Endothelial cell (in vitro differentiated cells): ENCODE data around the gene PDGFRB. TPM values are rescaled to one million over a fixed set of nuclear protein-coding genes. Genes with fewer than 3 reads are reported as not detected.

Experiments used
- DNase-seq: peaks from one replicate; pipeline ENCODE4 v3.0.0; 2021; ENCODE audit warnings: low spot score
- H3K27ac Mint-ChIP-seq: one replicate; pipeline ENCODE4 v1.8.0; 2021; ENCODE audit warnings: mixed read lengths, inconsistent platforms; ENCODE audit not compliant: unreplicated experiment
- H3K27me3 Mint-ChIP-seq: one replicate; pipeline ENCODE4 v1.8.0; 2021; ENCODE audit warnings: mild to moderate bottlenecking, moderate library complexity, mixed read lengths, inconsistent platforms; ENCODE audit not compliant: unreplicated experiment
- H3K36me3 Mint-ChIP-seq: one replicate; pipeline ENCODE4 v1.8.0; 2021; ENCODE audit warnings: mild to moderate bottlenecking, low read depth, mixed read lengths, inconsistent platforms; ENCODE audit not compliant: unreplicated experiment
- H3K4me1 Mint-ChIP-seq: one replicate; pipeline ENCODE4 v1.8.0; 2021; ENCODE audit warnings: mild to moderate bottlenecking, mixed read lengths, inconsistent platforms; ENCODE audit not compliant: unreplicated experiment
- H3K4me3 Mint-ChIP-seq: one replicate; pipeline ENCODE4 v1.8.0; 2021; ENCODE audit warnings: mild to moderate bottlenecking, mixed read lengths, inconsistent platforms; ENCODE audit not compliant: unreplicated experiment
- H3K9me3 Mint-ChIP-seq: one replicate; pipeline ENCODE4 v1.8.0; 2021; ENCODE audit warnings: mixed read lengths, inconsistent platforms; ENCODE audit not compliant: unreplicated experiment
- total RNA-seq: library from RNA; stranded (reverse); fragmentation: NEBNext Ultra II Directional; extraction: Animal tissue kit (Norgen Biotek cat#: 25700); gene quantifications from one replicate; pipeline ENCODE4 v1.2.1, GENCODE V29; 2021; ENCODE audit not compliant: unreplicated experiment
- TF ChIP-seq, protein P1 (sequence below): fragments of 200-600 bp; sonication (generic); IDR thresholded peaks from one replicate; pipeline ENCODE4 v1.5.0; 2021; ENCODE audit warnings: antibody characterized with exemption; ENCODE audit not compliant: unreplicated experiment

Gene PDGFRB
- total RNA-seq, 1 donor from 2014 or later, result 23.7 TPM

DNA sequence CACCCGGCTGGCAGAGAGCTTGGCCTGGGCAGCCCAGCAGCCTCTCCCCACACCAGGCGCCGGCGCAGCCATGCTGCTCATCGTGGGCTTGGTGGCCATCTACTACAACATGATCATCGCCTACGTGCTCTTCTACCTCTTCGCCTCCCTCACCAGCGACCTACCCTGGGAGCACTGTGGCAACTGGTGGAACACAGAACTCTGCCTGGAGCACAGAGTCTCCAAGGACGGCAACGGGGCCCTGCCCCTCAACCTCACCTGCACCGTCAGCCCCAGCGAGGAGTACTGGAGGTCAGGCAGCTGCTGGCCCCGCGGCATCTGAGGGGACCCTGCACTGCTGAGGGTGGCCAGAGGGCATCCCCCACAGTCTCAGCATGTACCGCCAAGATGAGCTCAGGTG lies 41.3 kb upstream of the PDGFRB start:
- TF ChIP-seq, protein P1, sequence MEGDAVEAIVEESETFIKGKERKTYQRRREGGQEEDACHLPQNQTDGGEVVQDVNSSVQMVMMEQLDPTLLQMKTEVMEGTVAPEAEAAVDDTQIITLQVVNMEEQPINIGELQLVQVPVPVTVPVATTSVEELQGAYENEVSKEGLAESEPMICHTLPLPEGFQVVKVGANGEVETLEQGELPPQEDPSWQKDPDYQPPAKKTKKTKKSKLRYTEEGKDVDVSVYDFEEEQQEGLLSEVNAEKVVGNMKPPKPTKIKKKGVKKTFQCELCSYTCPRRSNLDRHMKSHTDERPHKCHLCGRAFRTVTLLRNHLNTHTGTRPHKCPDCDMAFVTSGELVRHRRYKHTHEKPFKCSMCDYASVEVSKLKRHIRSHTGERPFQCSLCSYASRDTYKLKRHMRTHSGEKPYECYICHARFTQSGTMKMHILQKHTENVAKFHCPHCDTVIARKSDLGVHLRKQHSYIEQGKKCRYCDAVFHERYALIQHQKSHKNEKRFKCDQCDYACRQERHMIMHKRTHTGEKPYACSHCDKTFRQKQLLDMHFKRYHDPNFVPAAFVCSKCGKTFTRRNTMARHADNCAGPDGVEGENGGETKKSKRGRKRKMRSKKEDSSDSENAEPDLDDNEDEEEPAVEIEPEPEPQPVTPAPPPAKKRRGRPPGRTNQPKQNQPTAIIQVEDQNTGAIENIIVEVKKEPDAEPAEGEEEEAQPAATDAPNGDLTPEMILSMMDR, result no peak
- Mint-ChIP-seq H3K27me3 (peaks cover 5% of the 10 kb centered on the region), H3K27ac (no peak overlapping the region), H3K4me3 (no peak overlapping the region), H3K9me3 (no peaks in the 10 kb centered on the region), H3K4me1 (peaks cover 3% of the 10 kb centered on the region), H3K36me3 (no peaks in the 10 kb centered on the region)
- no peak for DNase-seq

DNA sequence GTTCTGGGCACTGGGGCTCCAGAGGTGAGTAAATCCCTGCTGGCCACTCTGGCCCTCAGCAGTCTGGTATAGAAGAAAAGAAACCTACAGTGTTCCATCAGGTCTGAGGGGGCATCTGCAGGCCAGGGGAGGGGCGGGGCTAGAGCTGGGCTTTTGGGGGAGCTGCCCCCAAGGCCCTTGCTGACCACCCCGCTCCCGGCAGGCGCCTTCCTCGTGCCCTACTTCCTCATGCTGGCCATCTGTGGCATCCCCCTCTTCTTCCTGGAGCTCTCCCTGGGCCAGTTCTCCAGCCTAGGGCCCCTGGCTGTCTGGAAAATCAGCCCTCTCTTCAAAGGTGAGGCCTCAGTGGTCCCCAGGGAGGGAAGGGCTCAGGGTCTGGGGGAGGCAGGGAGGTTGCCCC lies 40.9 kb upstream of the PDGFRB start:
- Mint-ChIP-seq H3K9me3 (no peaks in the 10 kb centered on the region), H3K4me3 (no peak overlapping the region), H3K27ac (no peak overlapping the region), H3K4me1 (peaks cover 3% of the 10 kb centered on the region), H3K36me3 (no peaks in the 10 kb centered on the region), H3K27me3 (peaks cover 5% of the 10 kb centered on the region)
- TF ChIP-seq, protein P1, result no peak
- DNase-seq, result no peak

DNA sequence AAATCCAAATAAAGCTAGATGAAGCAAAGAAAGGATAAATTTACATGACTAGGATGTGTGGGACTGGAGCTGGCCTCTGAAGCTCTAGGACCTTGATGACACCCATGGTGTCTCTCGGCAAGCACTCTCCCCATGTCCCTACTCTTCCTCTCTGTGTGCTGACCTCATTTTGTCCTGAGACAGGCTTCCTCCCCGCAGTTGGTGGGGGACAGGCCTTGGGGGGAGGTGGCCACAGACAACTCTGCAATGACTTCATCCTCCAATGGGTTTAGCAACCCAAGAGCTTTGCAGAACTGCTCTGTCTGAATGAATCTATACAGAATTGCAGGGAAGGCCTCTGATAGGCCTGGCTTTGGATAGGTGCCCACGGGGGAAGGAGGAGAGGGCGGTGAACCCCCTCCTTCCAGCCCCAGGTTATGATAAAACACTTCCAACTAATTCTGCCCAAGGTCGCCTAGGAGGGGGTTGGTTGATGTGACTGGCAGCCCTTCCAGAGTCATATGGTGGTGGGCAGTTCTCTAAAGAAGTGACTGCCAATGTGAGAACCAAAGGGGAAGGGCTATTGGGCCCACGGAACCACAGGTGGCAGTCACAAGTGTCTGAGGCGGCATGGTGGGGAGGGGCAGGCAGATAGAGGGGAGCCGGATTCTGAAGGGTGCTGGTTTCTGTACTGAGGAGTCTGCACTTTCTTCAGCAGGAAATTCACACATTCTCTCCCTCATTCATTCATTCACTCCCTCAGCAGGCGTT lies 40.3 kb upstream of the PDGFRB start:
- no peaks in the 10 kb centered on the region for H3K36me3 Mint-ChIP-seq
- H3K4me1 Mint-ChIP-seq, result peaks cover 3% of the 10 kb centered on the region
- H3K9me3 Mint-ChIP-seq, result no peaks in the 10 kb centered on the region
- peaks cover 7% of the 10 kb centered on the region for H3K27me3 Mint-ChIP-seq
- DNase-seq, result no peak
- H3K4me3 Mint-ChIP-seq, result no peak overlapping the region
- H3K27ac Mint-ChIP-seq, result no peak overlapping the region
- TF ChIP-seq, protein P1, result no peak

DNA sequence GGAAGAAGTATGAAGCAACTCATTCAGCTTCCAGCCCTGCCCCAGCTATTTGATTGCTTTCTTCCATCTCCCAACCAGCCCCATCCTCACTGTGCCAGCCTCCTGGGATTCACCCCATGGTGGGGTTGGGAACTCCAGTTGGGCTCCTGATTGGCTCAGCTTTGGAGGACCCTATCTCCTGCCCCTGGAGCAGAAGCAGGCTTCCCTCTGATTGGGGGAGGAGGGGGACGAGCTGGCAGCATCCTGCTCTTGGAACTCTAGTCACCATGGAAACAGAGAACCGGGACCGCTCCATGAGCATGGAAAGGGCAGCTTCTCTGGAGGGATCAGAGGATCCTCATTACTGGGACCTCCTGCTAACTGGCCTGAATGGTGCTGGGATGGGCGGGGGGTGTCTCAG lies 36.8 kb upstream of the PDGFRB start:
- peaks cover 3% of the 10 kb centered on the region for H3K4me1 Mint-ChIP-seq
- no peaks in the 10 kb centered on the region for H3K9me3 Mint-ChIP-seq
- H3K27me3 Mint-ChIP-seq, result peaks cover 14% of the 10 kb centered on the region
- DNase-seq, result no peak
- H3K4me3 Mint-ChIP-seq, result no peak overlapping the region
- H3K36me3 Mint-ChIP-seq, result peaks cover 3% of the 10 kb centered on the region
- H3K27ac Mint-ChIP-seq, result no peak overlapping the region
- TF ChIP-seq, protein P1, result no peak

DNA sequence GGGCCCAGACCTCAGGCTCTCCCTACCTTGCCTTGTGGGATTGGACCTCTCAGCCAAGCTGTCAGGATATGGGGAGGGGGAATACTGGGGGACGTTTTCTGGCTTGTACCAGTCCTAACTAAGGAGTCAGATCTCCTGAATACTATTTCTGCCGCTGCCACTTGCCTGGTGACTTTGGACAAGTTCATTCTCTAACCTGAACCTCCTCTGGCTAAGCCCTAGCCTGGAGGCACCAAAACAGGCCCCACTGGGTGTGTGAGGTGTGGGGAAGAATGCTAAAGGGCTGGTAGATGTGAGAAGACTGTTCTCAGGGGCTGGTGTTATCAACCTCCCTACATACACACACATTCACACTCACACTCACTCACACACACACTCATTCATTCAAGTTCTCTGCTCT lies 35.3 kb upstream of the PDGFRB start:
- Mint-ChIP-seq H3K36me3 (peaks cover 3% of the 10 kb centered on the region), H3K9me3 (no peaks in the 10 kb centered on the region), H3K27me3 (peaks cover 17% of the 10 kb centered on the region), H3K27ac (no peak overlapping the region), H3K4me3 (no peak overlapping the region), H3K4me1 (peaks cover 3% of the 10 kb centered on the region)
- TF ChIP-seq, protein P1, result no peak
- no peak for DNase-seq
